Stimulated activated CD4-positive, alpha-beta T cell treated with anti-CD3 and anti-CD28 coated beads, Interleukin-4, amount 100 ng/mL, for 24 hours (primary cell): ENCODE data around the gene TMEM245.
A peak's percentile ranks its signal among the peaks of the same experiment; 100 is the strongest.
"Not testable (repeated sequence)": the region's sequence is repeated elsewhere in the genome, so short reads cannot be mapped to it uniquely, and the experiment has no call there.

ENCODE experiments used
- DNase-seq: peaks from one replicate; pipeline ENCODE4 v3.0.0-alpha.2; 2020

Gene TMEM245

GRCh38 chr9:109129470-109130197 is 9.9 kb upstream of the TMEM245 start:
- DNase-seq = no peak

GRCh38 chr9:109126671-109127070 is 6.9 kb upstream of the TMEM245 start:
- DNase-seq = not testable (repeated sequence)

GRCh38 chr9:109124121-109124520 is 4.4 kb upstream of the TMEM245 start:
- DNase-seq = no peak

- no peak for DNase-seq
Observed at GRCh38 chr9:109122726-109123621, 3.2 kb upstream of the TMEM245 start.

DNA sequence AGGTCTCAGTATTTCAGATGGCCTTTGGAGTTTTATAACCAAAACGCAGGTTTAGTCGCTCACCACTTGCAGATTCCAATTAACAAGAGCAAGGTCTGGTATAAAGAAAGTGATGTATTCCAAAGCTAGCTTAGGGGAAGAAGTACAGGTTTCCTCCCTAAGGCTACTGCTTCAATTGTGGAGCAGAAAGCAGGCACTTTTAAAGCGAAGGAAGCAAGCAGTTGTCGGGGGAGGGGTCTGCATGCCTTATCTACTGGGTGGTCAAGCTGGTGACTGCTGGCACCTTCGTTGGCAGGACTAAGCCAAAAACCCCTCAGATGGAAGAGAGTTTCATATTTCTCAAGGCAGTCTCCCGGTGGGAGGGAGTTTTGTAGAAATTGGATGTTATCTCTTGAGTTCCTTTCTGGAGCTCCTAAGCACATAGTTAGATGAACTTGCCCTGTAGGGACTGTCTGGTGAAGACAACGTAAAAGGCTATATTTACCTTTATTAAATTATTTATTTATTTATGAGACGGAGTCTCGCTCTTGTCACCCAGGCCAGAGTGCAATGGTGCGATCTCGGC is 1.6 kb upstream of the TMEM245 start:
- DNase-seq = no peak

- no peak for DNase-seq
Observed at GRCh38 chr9:109120204-109120789, 550 bp upstream of the TMEM245 start.

DNA sequence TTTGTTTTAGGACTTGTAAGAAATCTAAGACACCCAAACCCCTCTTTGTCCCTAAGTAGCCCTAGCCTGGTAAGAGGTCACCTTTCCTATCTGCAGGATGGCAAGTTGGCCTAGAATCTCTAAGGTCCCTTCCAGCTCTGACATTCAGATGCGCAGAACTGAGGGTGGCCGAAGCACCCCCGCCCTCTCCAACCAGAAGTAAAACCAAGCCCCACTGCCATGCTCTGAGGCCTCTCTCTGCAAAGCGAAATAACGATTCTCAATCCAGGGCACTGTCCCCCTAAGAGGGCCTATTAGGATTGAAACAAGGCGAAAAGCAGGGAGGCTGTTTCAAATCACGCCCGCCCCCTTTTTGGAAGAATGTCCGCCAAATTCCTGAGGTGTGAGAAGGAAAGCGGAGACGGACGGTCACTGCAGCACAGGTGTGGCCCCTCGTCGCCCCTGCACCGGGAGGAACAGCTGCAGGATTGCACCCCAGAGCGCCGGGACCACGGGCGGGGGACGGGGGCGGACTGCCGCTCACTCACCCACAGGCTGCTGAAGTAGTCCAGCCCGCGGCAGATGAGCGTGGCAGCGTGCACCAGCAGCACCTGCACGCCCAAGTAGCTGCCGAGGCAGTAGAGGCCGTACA is 824 bp downstream of the TMEM245 start:
- no peak for DNase-seq

DNA sequence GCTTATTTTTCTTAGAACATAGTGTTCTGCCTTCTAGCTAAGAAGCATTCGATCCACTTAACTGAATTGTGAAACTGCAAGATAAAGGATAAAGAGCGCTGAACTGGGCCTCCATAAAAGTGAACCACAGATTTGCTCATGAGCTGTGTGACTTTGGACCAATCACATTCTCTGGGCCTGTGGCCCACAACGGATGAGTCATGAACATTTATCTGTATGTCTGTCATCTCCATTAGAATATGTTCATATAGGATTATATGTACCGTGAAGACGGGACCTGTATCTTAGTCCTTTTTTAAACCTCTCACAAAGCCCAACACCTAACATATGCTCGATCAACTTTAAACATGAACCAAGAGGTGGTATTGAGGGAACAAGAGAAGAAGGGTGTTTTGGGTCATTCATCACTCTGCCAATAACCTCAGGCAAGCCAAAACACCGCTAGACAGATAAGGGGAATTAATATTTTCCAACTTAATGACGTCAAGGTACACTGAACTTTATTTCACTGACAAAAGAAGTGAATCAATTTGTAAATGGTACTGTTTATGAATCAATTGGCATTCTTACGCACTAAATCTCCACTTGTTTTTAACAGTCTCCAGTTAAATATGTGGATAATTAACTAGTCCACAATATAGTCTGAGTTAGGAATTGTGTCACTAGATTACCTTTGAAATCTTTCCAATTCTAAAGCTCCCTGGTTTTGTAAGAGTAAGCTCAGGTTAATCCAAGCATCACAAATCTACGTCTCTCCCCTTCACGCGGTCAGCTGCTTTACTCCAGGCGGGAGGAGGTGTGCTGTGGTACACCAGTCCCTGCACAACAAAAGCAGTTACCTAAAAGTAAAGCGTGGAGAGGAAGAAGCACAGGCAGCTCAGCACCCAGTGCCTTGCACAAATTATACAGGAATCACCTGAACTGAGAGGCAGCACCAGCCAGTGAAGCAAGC is 1.6 kb downstream of the TMEM245 start:
- DNase-seq = peak; percentile 67

GRCh38 chr9:109115931-109116526 is 3.7 kb downstream of the TMEM245 start:
- no peak for DNase-seq

GRCh38 chr9:109114670-109115069 is 5.1 kb downstream of the TMEM245 start:
- DNase-seq = no peak

- no peak for DNase-seq
Observed at GRCh38 chr9:109113892-109114609, 5.7 kb downstream of the TMEM245 start.

GRCh38 chr9:109113254-109113653 is 6.5 kb downstream of the TMEM245 start:
- no peak for DNase-seq

DNA sequence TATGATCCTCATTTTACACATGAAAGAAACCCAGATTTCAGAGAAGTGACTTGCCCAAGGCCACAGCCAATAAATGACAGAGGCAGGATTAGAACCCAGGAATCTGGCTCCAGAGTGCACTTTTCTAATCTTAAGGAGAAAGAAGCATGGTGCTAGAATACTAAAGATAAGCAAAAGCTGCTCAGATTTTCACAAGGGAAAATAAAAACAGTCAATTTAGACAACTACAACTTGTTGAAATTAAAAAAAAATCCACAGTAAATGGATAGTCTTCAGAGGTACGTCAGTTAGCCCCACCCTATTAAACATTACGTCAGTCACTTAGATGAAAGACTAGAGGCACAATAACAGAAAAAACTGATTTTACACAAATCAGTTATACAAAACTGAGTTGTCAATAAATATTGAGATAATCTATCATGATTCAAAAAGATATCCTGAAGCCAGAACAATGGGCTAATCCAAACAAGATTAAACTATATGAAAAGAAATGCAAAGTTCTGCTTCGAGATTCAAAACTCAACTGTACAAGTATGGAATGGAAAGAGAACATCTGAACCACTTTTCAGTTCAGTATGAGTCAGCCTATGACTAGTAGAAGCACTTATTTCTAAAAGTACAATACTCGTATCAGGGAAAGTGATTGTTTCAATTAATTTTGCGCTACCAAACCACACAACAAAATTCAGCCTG is 9.3 kb downstream of the TMEM245 start:
- DNase-seq = no peak

DNA sequence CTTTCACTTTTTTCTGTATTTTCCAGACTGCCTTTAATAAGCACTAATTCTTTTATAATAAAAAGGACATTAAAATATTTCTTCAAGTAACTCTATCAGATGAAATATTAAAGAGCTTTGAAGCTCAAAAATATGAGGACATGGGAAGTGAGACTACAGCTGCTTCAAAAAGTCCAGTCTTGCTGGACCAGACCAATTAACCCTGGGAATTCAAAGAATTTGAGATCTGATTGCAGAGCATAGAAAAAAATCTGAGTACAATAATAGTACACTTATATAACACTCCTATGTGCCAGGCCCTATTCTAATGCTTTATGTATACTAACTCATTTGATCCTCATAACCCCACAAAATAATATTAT is 9.8 kb downstream of the TMEM245 start:
- no peak for DNase-seq

GRCh38 chr9:109108318-109108717 is 11.4 kb downstream of the TMEM245 start:
- no peak for DNase-seq

- DNase-seq = no peak
Observed at GRCh38 chr9:109107402-109108240, 12.1 kb downstream of the TMEM245 start.

GRCh38 chr9:109101810-109102209 is 17.9 kb downstream of the TMEM245 start:
- no peak for DNase-seq

DNA sequence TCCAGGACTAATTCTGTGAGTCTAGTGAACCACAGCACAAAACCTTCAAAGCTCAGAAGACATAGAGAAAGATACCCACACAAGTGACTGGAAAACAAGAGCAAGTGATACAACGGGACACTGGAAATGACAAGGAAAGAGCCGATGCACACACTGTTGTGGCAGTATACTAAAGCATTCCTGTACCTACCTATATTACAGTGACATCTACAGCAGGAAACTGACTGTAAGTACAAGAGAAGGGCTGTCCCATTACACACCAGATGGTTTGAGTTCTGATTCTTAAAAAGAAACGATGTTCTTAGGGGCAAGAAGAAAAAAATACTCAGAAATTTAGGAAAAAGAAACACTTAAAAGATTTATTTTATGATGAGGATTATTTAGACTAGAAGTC is 18.5 kb downstream of the TMEM245 start:
- DNase-seq = no peak

DNA sequence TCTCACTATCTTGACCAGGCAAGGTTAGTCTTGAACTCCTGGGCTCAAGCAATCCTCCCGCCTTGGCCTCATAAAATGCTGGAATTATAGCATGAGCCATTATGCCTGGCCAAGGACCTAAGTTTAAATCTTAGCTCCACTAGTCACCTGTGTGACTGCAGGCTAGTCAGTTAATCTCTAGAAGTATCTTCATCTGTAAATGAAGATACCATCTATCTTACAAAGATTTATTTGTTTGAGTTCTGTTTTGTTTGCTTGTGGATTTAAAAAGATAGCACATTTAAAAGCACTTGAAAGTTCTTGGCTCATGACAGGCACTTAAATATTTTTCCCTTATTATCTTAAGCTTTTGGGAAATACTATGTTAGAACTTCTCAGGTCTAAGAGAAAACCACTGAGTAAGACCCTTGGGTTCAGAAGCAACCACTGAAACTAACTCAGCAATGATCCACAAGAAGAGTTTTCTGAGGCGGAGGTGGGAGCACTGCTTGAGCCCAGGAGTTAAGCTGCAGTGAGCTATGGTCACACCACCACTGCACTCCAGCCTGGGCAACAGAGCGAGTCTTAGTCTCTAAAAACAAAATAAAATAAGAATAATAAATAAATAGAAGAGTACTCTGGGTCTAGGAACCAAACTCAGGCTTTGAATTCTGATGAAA is 19.1 kb downstream of the TMEM245 start:
- no peak for DNase-seq
